T-cell (primary cell): ENCODE data around the gene EHD4. TPM values are rescaled to one million over a fixed set of nuclear protein-coding genes. Genes with fewer than 3 reads are reported as not detected.

Experiments used
- ATAC-seq, 4 experiments: fragments of 200-7000 bp in 3 of 4; fragments of 150-1000 bp in 1 of 4; cut with Tn5 transposase; replicated peaks in 1 of 4; 1 replicate in 3 of 4; 2 replicates in 1 of 4; pipeline ENCODE4 v1.10.0; 2021; ENCODE audit warnings: moderate library complexity in 3 of 4, mild to moderate bottlenecking in 2 of 4, moderate number of reproducible peaks in 1 of 4
- CTCF ChIA-PET, 2 donors: fragments of 300-600 bp; sonication (Branson Sonifier 250); formaldehyde crosslinking; loops; one replicate each; lab custom pipeline; 2022; ENCODE audit warnings: antibody characterized with exemption in 2 of 2; lab: Charles Lee
- POLR2A ChIA-PET, 2 donors: fragments of 300-600 bp; sonication (Branson Sonifier 250); formaldehyde crosslinking; loops; one replicate each; lab custom pipeline; 2022; ENCODE audit warnings: antibody characterized with exemption in 2 of 2; lab: Charles Lee
- DNase-seq, 35 experiments: peaks; one replicate each; pipeline versions ENCODE4 v3.0.0 to v3.0.0-alpha.2; 2013 to 2023
- H3K27ac ChIP-seq: one replicate; pipeline ENCODE4 v1.5.1; 2013; ENCODE audit warnings: low read length
- H3K27me3 ChIP-seq, 2 experiments: replicated peaks in 1 of 2; 1 replicate in 1 of 2; 2 replicates in 1 of 2; pipeline versions ENCODE4 v1.6.1 to v1.7.0; 2013; ENCODE audit warnings: low read length in 1 of 2, mixed read lengths in 1 of 2; ENCODE audit not compliant: control insufficient read depth in 2 of 2, insufficient read depth in 2 of 2; ENCODE audit errors: extremely low read depth in 1 of 2
- H3K36me3 ChIP-seq, 2 donors: 1 replicate in 1 of 2; 2 replicates in 1 of 2; pipeline versions ENCODE4 v1.6.1 to v1.7.0; 2013; ENCODE audit warnings: low read length in 1 of 2; ENCODE audit not compliant: control insufficient read depth in 2 of 2, insufficient read depth in 1 of 2; ENCODE audit errors: extremely low read depth in 1 of 2
- H3K4me1 ChIP-seq, 2 experiments: 1 replicate in 1 of 2; 2 replicates in 1 of 2; pipeline versions ENCODE4 v1.6.1 to v1.7.0; 2013; ENCODE audit warnings: low read length in 2 of 2, mixed read lengths in 1 of 2; ENCODE audit not compliant: insufficient read depth in 2 of 2, control insufficient read depth in 1 of 2; ENCODE audit errors: extremely low read depth in 1 of 2
- H3K4me3 ChIP-seq, 2 donors: 1 replicate in 1 of 2; 2 replicates in 1 of 2; pipeline versions ENCODE4 v1.5.1 to v1.7.0; 2013; ENCODE audit warnings: mild to moderate bottlenecking in 2 of 2, low read length in 1 of 2, moderate library complexity in 1 of 2; ENCODE audit not compliant: control insufficient read depth in 1 of 2; ENCODE audit errors: extremely low read depth in 1 of 2
- H3K9me3 ChIP-seq: 2 replicates; pipeline ENCODE4 v1.7.0; 2013
- H3K27ac Mint-ChIP-seq, 2 donors: one replicate each; pipeline ENCODE4 v1.8.0; 2020 to 2021; ENCODE audit warnings: mild to moderate bottlenecking in 2 of 2, mixed read lengths in 2 of 2
- H3K27me3 Mint-ChIP-seq, 2 donors: one replicate each; pipeline ENCODE4 v1.8.0; 2021 to 2022; ENCODE audit warnings: mixed read lengths in 2 of 2
- H3K36me3 Mint-ChIP-seq: one replicate; pipeline ENCODE4 v1.8.0; 2021; ENCODE audit warnings: mixed read lengths
- H3K4me1 Mint-ChIP-seq, 3 donors: one replicate each; pipeline ENCODE4 v1.8.0; 2020 to 2022; ENCODE audit warnings: mixed read lengths in 3 of 3, mild to moderate bottlenecking in 1 of 3
- H3K4me3 Mint-ChIP-seq, 3 donors: one replicate each; pipeline ENCODE4 v1.8.0; 2020 to 2022; ENCODE audit warnings: mild to moderate bottlenecking in 3 of 3, mixed read lengths in 3 of 3, moderate library complexity in 3 of 3
- H3K9me3 Mint-ChIP-seq, 3 donors: one replicate each; pipeline ENCODE4 v1.8.0; 2020 to 2022; ENCODE audit warnings: mixed read lengths in 3 of 3
- WGBS: methylation state at CpG from one replicate; pipeline ENCODE4 v1.1.5; 2013; ENCODE audit warnings: missing lambda C conversion rate; ENCODE audit not compliant: insufficient coverage; 5-methylcytosine and 5-hydroxymethylcytosine counted together
- total RNA-seq, 35 experiments: library from RNA in 6 of 35; stranded (reverse) in 6 of 35; fragments of 120-200 nt in 1 of 35; gene quantifications; one replicate each; pipeline versions ENCODE4 v1.2.1 to v1.2.4 and lab custom pipeline; 2013 to 2026

Gene EHD4
- total RNA-seq, 5 donors from 2014 or later (not counting 1 experiment from before 2014, with no cell fraction given): 11.7 to 46.8 (median 16.8) TPM

- no peaks in the 10 kb centered on the region for H3K4me1 ChIP-seq
- DNase-seq (no peak), ATAC-seq (no peak)
- H3K9me3 Mint-ChIP-seq: no peaks in the 10 kb centered on the region
- ChIA-PET CTCF (interaction anchor here in 1 of 2 donors (0.6 kb wide), 1 partner anchor 206 kb away, joined by 3 read pairs; no protein-coding TSS in a partner anchor), POLR2A (no interaction called here)
- 84% methylated on average over 10 of the region's 17 CpGs for WGBS
- no peaks in the 10 kb centered on the region for H3K9me3 ChIP-seq
- no peak overlapping the region for H3K4me3 ChIP-seq
- peaks cover 0 to 3% of the 10 kb centered on the region in 2 donors for H3K27me3 Mint-ChIP-seq
- H3K4me3 Mint-ChIP-seq: no peak overlapping the region
- H3K4me1 Mint-ChIP-seq: no peaks in the 10 kb centered on the region
- peak overlapping the region in 1 of 2 donors; percentile 23 for H3K27ac Mint-ChIP-seq
- H3K36me3 ChIP-seq: no peaks in the 10 kb centered on the region
- no peak overlapping the region for H3K27ac ChIP-seq
- H3K27me3 ChIP-seq: peaks cover 0 to 17% of the 10 kb centered on the region in 2 experiments
- no peaks in the 10 kb centered on the region for H3K36me3 Mint-ChIP-seq
Measured at GRCh38 chr15:41987246-41987924, 15.0 kb upstream of the EHD4 start.

DNA sequence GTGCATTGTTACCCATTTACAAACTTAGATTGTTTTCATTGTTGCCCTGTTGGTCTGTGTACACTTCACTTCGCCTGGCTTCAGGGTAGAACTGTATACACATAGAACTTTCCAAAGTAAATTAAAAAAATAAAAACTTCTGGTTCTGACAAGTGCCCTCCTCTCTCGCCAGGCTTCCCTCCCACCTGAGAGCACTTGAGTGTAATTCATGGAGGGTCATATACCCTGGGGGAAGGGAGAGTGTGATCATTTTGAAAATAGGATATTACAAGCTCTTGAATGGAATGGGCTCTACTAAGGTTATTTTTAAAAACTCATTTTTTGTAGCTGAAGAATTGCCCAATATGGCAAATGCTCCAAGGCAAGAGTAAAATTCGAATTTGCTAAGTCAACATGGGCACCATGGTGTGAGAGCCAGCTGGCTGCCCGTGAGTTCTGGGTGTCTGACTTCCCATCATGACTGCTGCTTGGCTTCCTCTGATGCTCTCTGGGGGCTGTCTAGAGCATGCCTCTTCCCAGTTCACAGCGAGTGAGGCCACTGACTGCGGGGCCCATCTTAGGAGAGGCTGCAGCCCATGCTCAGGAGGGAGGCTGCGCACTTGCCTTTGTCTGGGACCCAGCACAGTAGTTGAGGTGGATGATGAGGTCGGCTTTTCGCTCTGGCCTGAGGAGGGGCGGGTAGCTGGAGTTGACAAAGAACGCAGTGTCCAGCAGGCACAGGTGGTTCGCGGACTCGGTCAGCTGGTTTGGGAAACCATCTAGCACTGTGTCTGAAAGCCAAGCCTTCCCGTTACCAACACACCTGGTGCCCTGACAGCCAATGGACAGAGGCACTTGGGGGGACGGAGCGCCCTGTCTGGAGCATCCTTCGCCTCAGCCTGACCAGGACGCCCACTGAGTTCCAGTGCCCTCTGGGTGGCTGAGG, 13.1 kb upstream of the EHD4 start:
- H3K9me3 Mint-ChIP-seq: no peaks in the 10 kb centered on the region
- no peak for ATAC-seq
- no peak overlapping the region for H3K4me3 Mint-ChIP-seq
- Histone ChIP-seq H3K27me3 (peaks cover 0 to 17% of the 10 kb centered on the region in 2 experiments), H3K9me3 (no peaks in the 10 kb centered on the region), H3K27ac (no peak overlapping the region), H3K36me3 (no peaks in the 10 kb centered on the region), H3K4me1 (no peaks in the 10 kb centered on the region), H3K4me3 (no peak overlapping the region)
- POLR2A ChIA-PET: no interaction called here
- 89% methylated on average over 11 of the region's 19 CpGs for WGBS
- no peaks in the 10 kb centered on the region for H3K36me3 Mint-ChIP-seq
- no peak overlapping the region for H3K27ac Mint-ChIP-seq
- peaks cover 0 to 2% of the 10 kb centered on the region in 2 donors for H3K27me3 Mint-ChIP-seq
- DNase-seq: no peak
- CTCF ChIA-PET: interaction anchor here (0.6 to 0.7 kb wide), 2 partner anchors 93 to 133 kb away, joined by 3 read pairs; no protein-coding TSS in a partner anchor
- H3K4me1 Mint-ChIP-seq: peaks cover 0 to 9% (median 0%) of the 10 kb centered on the region in 3 donors

DNA sequence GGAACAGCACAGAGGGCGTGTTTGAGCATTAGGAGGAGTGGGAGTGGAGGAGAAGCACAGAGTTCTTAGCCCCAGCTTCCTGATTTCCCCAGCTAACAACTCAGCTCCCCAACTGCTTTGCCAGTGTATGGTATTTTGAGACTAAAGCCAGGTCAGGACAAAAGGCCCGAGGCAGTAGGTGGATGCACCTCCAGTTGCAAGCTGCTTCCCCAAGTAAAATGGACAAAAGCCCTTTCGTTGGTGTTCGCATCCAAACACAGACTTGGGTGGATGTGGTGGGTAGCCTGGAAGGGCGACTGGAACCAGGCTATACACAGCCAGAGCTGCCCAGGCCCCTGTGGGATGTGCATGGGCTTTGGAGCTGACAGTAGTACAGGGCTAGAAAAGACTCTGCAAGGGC, 12.3 kb upstream of the EHD4 start:
- H3K27ac ChIP-seq: no peak overlapping the region
- Mint-ChIP-seq H3K4me1 (peaks cover 0 to 9% (median 0%) of the 10 kb centered on the region in 3 donors), H3K4me3 (no peak overlapping the region), H3K36me3 (no peaks in the 10 kb centered on the region), H3K9me3 (no peaks in the 10 kb centered on the region), H3K27ac (no peak overlapping the region), H3K27me3 (peaks cover 0 to 2% of the 10 kb centered on the region in 2 donors)
- H3K9me3 ChIP-seq: no peaks in the 10 kb centered on the region
- ATAC-seq: no peak
- peaks cover 0 to 9% of the 10 kb centered on the region in 2 experiments for H3K27me3 ChIP-seq
- 89% methylated on average over 3 of the region's 5 CpGs for WGBS
- ChIA-PET CTCF (interaction anchor here (0.6 to 0.7 kb wide), 2 partner anchors 94 to 132 kb away, joined by 3 read pairs; no protein-coding TSS in a partner anchor), POLR2A (no interaction called here)
- H3K4me1 ChIP-seq: no peaks in the 10 kb centered on the region
- H3K4me3 ChIP-seq: no peak overlapping the region
- DNase-seq: peak in 1 of 35 experiments; percentile 4
- no peaks in the 10 kb centered on the region for H3K36me3 ChIP-seq

GRCh38 chr15:41983621-41984571, 11.5 kb upstream of the EHD4 start:
- H3K36me3 ChIP-seq: no peaks in the 10 kb centered on the region
- H3K27ac ChIP-seq: no peak overlapping the region
- H3K9me3 ChIP-seq: no peaks in the 10 kb centered on the region
- ATAC-seq (no peak), DNase-seq (peak in 1 of 35 experiments; percentile 17)
- H3K4me1 ChIP-seq: no peaks in the 10 kb centered on the region
- H3K4me3 ChIP-seq: no peak overlapping the region
- WGBS: 87% methylated on average over 9 of the region's 17 CpGs
- Mint-ChIP-seq H3K4me3 (no peak overlapping the region), H3K9me3 (no peaks in the 10 kb centered on the region), H3K27me3 (peaks cover 0 to 2% of the 10 kb centered on the region in 2 donors), H3K27ac (no peak overlapping the region), H3K4me1 (peaks cover 0 to 9% (median 0%) of the 10 kb centered on the region in 3 donors), H3K36me3 (no peaks in the 10 kb centered on the region)
- POLR2A ChIA-PET: no interaction called here
- CTCF ChIA-PET: interaction anchor here in 1 of 2 donors (0.5 kb wide), 1 partner anchor 91 kb away, joined by 3 read pairs; no protein-coding TSS in a partner anchor
- H3K27me3 ChIP-seq: peaks cover 0 to 4% of the 10 kb centered on the region in 2 experiments

- Mint-ChIP-seq H3K9me3 (no peaks in the 10 kb centered on the region), H3K27ac (no peak overlapping the region), H3K36me3 (no peaks in the 10 kb centered on the region), H3K4me1 (peaks cover 0 to 9% (median 0%) of the 10 kb centered on the region in 3 donors), H3K27me3 (no peaks in the 10 kb centered on the region), H3K4me3 (no peak overlapping the region)
- ChIA-PET CTCF (no interaction called here), POLR2A (no interaction called here)
- no peaks in the 10 kb centered on the region for H3K36me3 ChIP-seq
- H3K27me3 ChIP-seq: peaks cover 0 to 4% of the 10 kb centered on the region in 2 experiments
- no peaks in the 10 kb centered on the region for H3K4me1 ChIP-seq
- no peaks in the 10 kb centered on the region for H3K9me3 ChIP-seq
- H3K4me3 ChIP-seq: no peak overlapping the region
- WGBS: 60% methylated on average over 2 of the region's 7 CpGs
- DNase-seq: no peak
- H3K27ac ChIP-seq: no peak overlapping the region
- ATAC-seq: no peak
Measured at GRCh38 chr15:41983221-41983620, 10.9 kb upstream of the EHD4 start.
